Ascending aorta (tissue), 2 donors: Measurements from ENCODE around the gene HOXD4. TPM values are rescaled to one million over a fixed set of nuclear protein-coding genes. Genes with fewer than 3 reads are reported as not detected.

Source experiments
- DNase-seq, 2 donors: peaks; one replicate each; pipeline ENCODE4 v3.0.0-alpha.2; 2019; ENCODE audit warnings: low spot score in 2 of 2
- H3K27ac ChIP-seq, 2 donors: fragments of 200-600 bp; sonication (generic); one replicate each; pipeline ENCODE4 v1.5.1; 2016 to 2017; ENCODE audit warnings: mild to moderate bottlenecking in 1 of 2
- H3K27me3 ChIP-seq: fragments of 200-600 bp; sonication (generic); one replicate; pipeline ENCODE4 v1.5.1; 2017
- H3K36me3 ChIP-seq, 2 donors: fragments of 200-600 bp; sonication (generic); one replicate each; pipeline ENCODE4 v1.5.1; 2016
- H3K4me1 ChIP-seq, 2 donors: fragments of 200-600 bp; sonication (generic); one replicate each; pipeline ENCODE4 v1.5.1; 2016 to 2017; ENCODE audit warnings: mild to moderate bottlenecking in 1 of 2
- H3K4me3 ChIP-seq, 2 donors: fragments of 200-600 bp; sonication (generic); one replicate each; pipeline ENCODE4 v1.5.1; 2016 to 2017; ENCODE audit warnings: mild to moderate bottlenecking in 1 of 2
- H3K9me3 ChIP-seq, 2 donors: fragments of 200-600 bp; sonication (generic); one replicate each; pipeline ENCODE4 v1.5.1; 2016
- intact Hi-C: fragments of 100-400 bp; cut with DNase I; formaldehyde crosslinking; loops from one replicate; pipeline ENCODE4 v1.15.1; 2023
- total RNA-seq: library from RNA; depleted of rRNA; stranded (reverse); fragments of >200 nt; gene quantifications from one replicate; pipeline ENCODE4 v1.1.0, GENCODE V29; 2016
- TF ChIP-seq, protein P1 (sequence below), 3 experiments: fragments of 200-600 bp in 2 of 3; fragments of 450-650 bp in 1 of 3; sonication (generic) in 2 of 3; IDR thresholded peaks; one replicate each; pipeline ENCODE4 v1.5.1; 2016 to 2019; ENCODE audit warnings: antibody characterized with exemption in 3 of 3, mild to moderate bottlenecking in 1 of 3, moderate library complexity in 1 of 3

HOXD4 gene
- total RNA-seq, 1 donor from 2014 or later, result 13.6 TPM

- no peak overlapping the region for H3K4me3 ChIP-seq
- no peaks in the 10 kb centered on the region for H3K36me3 ChIP-seq
- peaks cover 0 to 14% of the 10 kb centered on the region in 2 donors for H3K4me1 ChIP-seq
- peak overlapping the region; percentile 29 to 44 for H3K27ac ChIP-seq
- H3K27me3 ChIP-seq, result no peaks in the 10 kb centered on the region
- DNase-seq, result peak in 1 of 2 donors; percentile 55
- intact Hi-C loops, result loop anchor here (5.0 kb wide), 2 partner anchors 129 to 254 kb away; partner anchors contain the start of gene MTX2
- TF ChIP-seq, protein P1, sequence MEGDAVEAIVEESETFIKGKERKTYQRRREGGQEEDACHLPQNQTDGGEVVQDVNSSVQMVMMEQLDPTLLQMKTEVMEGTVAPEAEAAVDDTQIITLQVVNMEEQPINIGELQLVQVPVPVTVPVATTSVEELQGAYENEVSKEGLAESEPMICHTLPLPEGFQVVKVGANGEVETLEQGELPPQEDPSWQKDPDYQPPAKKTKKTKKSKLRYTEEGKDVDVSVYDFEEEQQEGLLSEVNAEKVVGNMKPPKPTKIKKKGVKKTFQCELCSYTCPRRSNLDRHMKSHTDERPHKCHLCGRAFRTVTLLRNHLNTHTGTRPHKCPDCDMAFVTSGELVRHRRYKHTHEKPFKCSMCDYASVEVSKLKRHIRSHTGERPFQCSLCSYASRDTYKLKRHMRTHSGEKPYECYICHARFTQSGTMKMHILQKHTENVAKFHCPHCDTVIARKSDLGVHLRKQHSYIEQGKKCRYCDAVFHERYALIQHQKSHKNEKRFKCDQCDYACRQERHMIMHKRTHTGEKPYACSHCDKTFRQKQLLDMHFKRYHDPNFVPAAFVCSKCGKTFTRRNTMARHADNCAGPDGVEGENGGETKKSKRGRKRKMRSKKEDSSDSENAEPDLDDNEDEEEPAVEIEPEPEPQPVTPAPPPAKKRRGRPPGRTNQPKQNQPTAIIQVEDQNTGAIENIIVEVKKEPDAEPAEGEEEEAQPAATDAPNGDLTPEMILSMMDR (IDR thresholded peaks at IDR 0.05), result no peak
- no peaks in the 10 kb centered on the region for H3K9me3 ChIP-seq
These were observed 12.8 kb upstream of the HOXD4 start for GRCh38 chr2:176138526-176138922.

GRCh38 chr2:176138923-176139660 lies 12.3 kb upstream of the HOXD4 start:
- peak overlapping the region; percentile 44 to 56 for H3K27ac ChIP-seq
- peak overlapping the region; percentile 58 to 64 for H3K4me3 ChIP-seq
- no peaks in the 10 kb centered on the region for H3K27me3 ChIP-seq
- peaks cover 0 to 14% of the 10 kb centered on the region in 2 donors for H3K4me1 ChIP-seq
- H3K9me3 ChIP-seq, result no peaks in the 10 kb centered on the region
- TF ChIP-seq, protein P1 (IDR thresholded peaks at IDR 0.05), result no peak
- intact Hi-C loops, result loop anchor here (5.0 kb wide), 2 partner anchors 128 to 253 kb away; partner anchors contain the start of gene MTX2
- peak in 1 of 2 donors; percentile 58 for DNase-seq
- H3K36me3 ChIP-seq, result no peaks in the 10 kb centered on the region

DNA sequence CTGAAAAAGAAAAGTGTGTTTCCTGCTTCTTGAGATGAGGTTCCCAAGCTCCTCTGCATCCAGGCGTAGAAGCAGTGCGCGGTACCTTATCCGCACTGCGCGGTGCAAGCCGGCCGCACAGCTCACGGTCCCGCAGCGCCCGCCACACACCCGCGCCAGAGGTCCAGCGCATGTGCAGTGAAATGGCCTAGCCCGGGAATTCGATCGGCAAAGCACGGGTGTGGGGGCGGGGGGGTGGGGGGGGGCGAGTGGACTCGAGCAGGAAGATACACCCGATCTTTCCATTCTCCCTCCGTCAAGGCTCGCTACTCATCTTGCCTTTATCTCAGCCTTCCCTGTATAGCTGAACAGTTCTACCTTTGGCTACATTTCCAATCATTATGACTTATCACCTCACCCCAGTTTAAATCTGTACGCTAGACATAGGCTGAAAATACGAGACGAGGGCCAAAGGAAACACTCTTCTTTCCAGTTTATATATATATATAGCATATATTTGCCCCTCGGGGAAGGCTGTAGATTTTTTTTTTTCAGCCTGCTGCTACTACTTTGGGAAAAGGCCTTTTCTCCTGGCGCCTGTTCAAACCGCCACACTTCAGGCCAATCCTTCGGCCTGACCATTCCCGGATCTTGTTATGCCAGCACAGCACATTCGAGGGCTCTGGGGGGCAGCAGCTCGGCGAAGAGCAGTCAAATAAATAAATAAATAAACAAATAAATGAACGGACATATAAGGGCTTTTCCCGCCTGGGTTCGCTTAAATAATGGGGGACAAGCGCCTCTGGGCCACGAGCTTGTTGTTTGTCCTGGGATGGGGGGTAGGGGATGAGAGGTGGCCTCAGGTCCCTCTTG lies 11.5 kb upstream of the HOXD4 start:
- Histone ChIP-seq H3K27me3 (no peaks in the 10 kb centered on the region), H3K9me3 (no peaks in the 10 kb centered on the region), H3K4me3 (peak overlapping the region; percentile 58 to 64), H3K36me3 (peaks cover 0 to 3% of the 10 kb centered on the region in 2 donors), H3K27ac (peak overlapping the region; percentile 44 to 56), H3K4me1 (peaks cover 0 to 14% of the 10 kb centered on the region in 2 donors)
- peak in 1 of 2 donors; percentile 70 for DNase-seq
- intact Hi-C loops, result loop anchor here (1.0 to 5.0 kb wide), 6 partner anchors 47 to 498 kb away; partner anchors contain the start of genes HOXD1 and MTX2
- TF ChIP-seq, protein P1 (IDR thresholded peaks at IDR 0.05), result no peak

- Histone ChIP-seq H3K9me3 (no peaks in the 10 kb centered on the region), H3K4me1 (peaks cover 0 to 8% of the 10 kb centered on the region in 2 donors), H3K27ac (peak overlapping the region; percentile 44 to 56), H3K27me3 (no peaks in the 10 kb centered on the region), H3K36me3 (peaks cover 0 to 3% of the 10 kb centered on the region in 2 donors), H3K4me3 (peak overlapping the region; percentile 58 to 64)
- intact Hi-C loops, result loop anchor here (1.0 to 5.0 kb wide), 4 partner anchors 47 to 498 kb away; partner anchors contain the start of gene HOXD1
- peak in 1 of 2 donors; percentile 85 for DNase-seq
- TF ChIP-seq, protein P1 (IDR thresholded peaks at IDR 0.05), result peak; percentile 93 to 98 (median 96)
These were observed 10.6 kb upstream of the HOXD4 start for GRCh38 chr2:176140513-176141317.

- H3K4me1 ChIP-seq, result peaks cover 0 to 6% of the 10 kb centered on the region in 2 donors
- intact Hi-C loops, result loop anchor here (5.0 kb wide), 1 partner anchor 45 kb away; the partner anchor contains the start of gene HOXD1
- H3K4me3 ChIP-seq, result no peak overlapping the region
- H3K9me3 ChIP-seq, result no peaks in the 10 kb centered on the region
- no peak overlapping the region for H3K27ac ChIP-seq
- TF ChIP-seq, protein P1 (IDR thresholded peaks at IDR 0.05), result no peak
- H3K36me3 ChIP-seq, result peaks cover 0 to 3% of the 10 kb centered on the region in 2 donors
- DNase-seq, result peak in 1 of 2 donors; percentile 34
- H3K27me3 ChIP-seq, result no peaks in the 10 kb centered on the region
These were observed 9.1 kb upstream of the HOXD4 start for GRCh38 chr2:176142281-176142680.
